HG02884 (cell line): ENCODE data around the gene FOXD2.
A peak's percentile ranks its signal among the peaks of the same experiment; 100 is the strongest.

Source experiments
- ATAC-seq: cut with Tn5 transposase; IDR thresholded peaks from one replicate; pipeline ENCODE4 v1.9.1; 2021; ENCODE audit warnings: mild to moderate bottlenecking, moderate library complexity; ENCODE audit not compliant: unreplicated experiment

Gene FOXD2

DNA sequence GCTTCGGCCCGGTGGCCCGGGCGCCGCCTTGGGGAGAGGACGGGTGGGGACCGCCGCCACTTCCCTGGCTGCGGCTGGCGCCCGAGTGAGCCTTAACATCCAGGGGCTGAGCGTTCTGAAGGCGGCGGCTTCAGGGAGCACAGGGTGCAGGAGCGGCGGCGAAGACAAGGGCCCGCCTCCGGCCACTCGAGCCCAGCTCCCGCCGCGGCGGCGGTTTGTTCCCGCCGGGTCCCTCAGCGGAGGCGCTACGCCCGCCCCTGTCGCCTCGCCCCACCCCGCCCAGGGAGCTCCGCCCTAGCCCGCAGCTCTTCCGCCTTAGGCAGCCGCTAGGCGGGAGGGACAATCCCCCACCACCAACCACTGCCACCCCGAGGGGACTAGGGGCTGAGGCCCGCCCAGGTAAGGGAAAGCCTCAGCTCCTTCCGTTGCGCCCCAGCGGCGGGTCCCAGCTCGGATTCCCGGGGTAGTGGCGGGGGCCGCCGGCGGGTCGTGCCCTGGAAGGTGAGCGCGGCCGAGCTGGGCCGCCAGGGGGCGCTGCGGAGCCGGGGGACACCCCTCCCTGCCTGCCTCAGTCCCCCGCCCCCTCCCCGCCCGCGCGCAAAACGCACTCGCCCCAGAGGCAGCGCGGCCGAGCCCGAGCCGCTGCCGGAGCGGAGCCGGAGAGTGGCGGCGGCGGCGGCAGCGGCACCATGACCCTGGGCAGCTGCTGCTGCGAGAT is at the start of gene FOXD2:
Gene FOXD2 (plus strand): TSS at position 598 of the 718 bp plus-strand sequence. CDS start 92 bp downstream, at position 690.
- ATAC-seq: peak; percentile 81

DNA sequence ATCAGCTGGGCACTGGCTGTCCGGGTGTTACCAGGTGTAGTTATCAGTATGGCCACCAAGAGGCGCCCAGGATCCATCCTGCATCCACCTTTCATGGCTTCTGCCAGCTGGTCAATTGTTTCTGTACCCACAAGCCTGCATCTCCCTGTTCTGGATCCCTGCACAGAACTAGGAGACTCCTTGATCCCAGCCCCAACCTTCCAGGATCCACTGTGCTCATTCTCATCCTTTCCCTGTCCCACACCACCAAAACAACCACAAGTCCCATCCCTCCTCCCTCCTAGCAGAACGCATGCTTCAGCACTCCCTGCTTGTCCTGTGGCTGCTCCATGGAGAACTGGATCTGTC is 49.0 kb upstream of the FOXD2 start:
- ATAC-seq: peak; percentile 80

DNA sequence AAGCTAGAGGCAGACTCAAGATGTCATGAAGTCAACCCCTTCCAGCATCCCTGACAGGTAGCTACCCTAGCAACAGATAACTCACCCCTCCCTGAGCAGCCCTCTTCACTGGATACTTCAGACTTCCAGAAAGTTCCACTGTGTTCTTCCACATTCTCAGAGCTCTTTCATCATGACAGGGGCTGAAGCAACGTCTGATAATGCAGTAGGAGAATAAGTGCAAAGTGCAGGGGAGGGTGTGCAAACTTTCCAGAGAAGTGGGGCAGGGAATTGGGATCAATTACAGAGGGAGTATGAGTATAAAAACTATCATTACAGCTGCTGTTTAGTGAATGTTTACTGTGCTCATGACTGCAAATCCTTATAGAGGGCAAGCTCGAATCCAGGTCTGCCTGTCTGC is 48.1 kb upstream of the FOXD2 start:
- ATAC-seq: no peak

DNA sequence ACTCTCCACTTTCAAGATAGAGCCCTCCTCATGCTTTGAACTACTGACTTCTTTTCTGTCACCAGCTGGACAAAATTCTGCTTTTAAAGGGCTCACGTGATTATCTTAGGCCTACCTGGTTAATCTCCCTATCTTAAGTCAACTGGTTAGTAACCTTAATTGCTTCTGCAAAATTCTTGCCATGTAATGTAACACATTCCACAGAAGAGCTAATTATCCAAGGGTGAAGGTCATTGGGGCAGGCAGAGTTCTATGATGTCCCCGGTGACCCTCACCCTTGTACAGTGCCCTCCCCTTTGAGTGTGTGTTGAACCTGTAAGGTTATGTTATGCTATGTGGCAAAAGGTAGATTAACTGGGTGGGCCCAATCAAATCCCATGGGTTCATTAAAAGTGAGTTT is 47.0 kb upstream of the FOXD2 start:
- ATAC-seq: no peak

DNA sequence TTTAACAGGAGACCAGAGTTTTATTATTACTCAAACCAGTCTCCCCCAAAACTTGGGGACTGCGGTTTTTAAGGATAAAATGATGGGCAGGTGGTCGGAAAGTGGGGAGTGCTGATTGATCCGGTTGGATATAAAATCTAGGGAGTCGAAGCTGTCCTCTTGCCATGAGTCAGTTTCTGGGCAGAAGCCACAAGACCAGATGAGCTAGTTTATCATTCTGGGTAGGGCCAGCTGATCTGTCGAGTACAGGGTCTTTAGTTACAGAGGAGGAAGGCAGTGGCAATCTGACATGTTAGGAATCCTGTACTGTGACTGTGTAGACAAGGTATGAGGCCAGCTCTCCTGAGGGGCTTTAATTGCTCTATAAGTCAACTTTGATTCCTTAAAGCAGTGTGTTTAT is 44.7 kb upstream of the FOXD2 start:
- no peak for ATAC-seq

DNA sequence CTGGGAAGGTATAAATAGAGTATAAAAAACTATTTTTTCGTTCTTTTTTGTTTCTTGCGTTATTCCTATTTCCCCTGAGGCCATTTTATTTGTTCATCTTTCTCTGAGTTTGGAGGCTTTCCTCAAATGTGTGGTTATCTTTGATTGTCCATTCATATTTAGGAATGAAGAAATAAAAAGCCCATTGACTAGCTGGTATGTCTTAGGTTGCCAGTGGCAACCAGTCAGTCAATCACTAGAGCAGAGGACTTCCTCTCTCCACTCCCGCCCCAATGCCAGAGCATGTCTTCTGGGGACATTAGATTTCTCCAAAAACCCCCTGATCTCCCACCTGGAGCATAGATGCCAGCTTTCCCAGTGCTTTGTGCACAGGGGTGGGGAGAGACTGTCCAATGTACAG is 42.4 kb upstream of the FOXD2 start:
- no peak for ATAC-seq

DNA sequence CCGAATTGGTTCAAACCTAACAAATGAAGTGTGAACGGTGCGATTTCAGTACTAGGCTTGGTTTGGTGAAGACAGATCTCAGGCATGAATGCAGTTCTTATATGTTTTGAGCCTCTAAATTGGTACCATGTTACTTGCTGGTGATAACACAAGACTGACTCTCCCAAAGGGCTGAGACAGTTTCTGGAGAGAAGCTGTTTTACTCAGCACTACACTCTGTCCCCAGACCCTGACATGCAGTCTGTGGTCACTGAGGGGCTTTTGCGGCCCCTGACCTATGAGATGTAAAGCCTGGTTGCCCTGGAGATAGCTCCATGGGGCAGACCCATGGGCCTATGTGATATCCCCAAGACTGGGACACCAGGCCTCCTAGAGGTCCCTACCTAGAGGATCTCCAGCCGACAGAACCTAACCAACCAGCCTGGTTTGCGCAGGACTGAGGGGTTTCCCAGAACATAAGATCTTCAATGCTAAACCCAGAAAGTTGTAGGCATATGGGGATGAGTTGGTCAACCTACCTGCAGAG is 41.1 kb upstream of the FOXD2 start:
- no peak for ATAC-seq

DNA sequence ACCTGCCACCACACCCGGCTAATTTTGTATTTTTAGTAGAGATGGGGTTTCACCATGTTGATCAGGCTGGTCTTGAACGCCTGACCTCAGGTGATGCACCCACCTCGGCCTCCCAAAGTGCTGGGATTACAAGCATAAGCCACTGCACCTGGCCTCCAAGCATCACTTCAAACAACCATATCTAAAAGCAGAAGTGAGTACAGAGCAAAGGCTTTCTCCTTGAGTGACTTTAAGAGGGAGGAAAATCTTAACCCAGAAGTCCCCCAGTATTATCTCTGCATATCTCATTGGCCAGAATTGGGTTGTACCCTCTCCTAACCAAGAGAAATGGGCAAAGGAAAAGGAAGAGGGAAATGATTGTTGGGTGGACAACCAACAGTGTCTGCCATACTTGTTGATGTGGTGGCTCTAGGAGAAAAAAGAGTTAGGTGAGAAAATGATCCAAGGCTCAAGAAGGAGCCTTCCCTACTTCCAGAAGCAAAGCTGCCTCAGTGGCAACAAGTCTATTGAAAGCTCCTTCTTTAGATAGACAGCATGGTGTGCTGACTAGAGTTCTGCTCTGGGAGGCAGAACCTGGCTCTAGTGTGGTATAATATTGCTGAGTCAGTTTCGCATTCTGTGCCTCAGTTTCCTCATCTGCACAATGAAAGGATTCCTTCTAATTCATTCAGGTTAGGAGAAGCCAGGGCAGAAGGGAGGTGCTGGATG is 38.6 kb upstream of the FOXD2 start:
- ATAC-seq: no peak

DNA sequence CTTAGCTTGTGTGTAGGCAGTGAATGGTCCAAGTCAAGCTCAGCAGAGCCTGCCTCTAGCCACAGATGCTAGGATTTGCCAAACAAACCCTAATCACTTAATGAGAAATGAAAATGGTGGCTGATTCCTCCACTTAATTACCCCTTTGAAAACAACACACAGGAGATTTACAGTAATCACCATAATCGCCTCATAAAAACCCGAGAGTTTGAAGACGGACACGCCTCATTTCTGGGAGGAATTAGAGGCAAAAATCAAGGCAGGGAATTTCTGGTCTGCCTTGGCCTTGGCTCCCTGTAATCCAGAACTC is 38.0 kb upstream of the FOXD2 start:
- ATAC-seq: no peak

DNA sequence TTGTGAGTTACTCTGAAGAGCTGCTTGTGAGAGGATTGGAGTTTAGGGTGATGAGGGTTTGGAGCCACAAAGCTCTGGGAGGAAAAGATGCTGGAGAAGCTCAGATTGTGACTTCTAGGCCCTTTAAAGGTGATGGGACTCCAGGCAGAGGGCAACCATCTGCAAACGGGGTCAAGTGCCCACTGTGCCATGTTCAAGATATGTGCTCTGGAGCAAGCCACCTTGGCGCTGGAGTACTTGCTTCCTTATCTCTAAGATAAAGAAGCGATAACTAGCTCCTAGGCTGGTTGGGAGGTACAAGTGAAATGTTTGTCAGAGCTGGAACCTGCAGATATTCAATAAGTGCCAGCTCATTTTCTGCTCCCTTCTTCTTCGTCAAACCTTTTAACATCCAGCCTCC is 36.1 kb upstream of the FOXD2 start:
- ATAC-seq: no peak

DNA sequence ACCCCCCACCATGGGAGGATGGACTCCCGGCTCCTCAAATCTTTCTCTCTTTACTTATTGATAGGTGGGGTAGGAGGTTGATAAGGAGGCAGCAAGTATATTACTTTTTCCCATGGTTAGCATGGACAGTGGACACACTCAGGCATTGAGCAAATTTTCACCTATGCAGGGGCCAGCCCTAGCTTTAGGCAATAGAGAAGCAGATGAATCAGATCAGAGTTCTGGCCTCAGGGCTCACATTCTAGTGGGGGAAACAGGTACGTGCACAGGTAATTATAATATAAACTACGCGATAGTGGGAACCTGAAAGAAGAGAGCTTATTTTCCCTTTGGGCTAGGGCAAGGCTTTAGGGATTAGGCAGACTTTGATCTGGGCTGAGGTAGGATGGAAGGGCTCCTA is 35.3 kb upstream of the FOXD2 start:
- ATAC-seq: no peak

DNA sequence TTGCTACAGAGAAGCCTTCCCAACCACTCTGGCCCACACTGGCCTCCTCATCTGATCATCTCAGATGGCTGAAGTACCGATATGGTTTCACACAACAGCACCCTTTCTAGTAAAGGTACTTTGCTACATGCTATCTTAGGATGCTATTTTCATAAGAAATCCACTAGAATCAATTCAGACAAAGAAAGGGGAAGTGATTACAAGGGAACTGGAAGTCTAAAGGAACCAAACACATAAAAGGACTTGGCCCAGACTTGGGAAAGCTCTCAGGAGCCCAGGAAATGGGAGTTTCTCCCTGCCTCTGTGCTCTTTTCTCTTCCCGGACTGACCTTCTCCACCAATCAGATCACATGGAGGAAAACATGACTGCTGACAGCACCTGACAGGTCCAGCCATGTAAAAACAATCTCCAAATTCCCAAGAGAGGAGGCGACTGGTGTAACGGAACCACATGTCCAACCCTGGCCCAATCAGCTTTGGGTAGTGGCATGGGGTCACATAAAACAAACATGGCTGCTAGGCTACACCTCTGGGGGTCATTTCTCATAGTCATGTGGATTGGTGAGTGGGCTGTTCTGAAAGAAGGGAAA is 34.4 kb upstream of the FOXD2 start:
- ATAC-seq: no peak

DNA sequence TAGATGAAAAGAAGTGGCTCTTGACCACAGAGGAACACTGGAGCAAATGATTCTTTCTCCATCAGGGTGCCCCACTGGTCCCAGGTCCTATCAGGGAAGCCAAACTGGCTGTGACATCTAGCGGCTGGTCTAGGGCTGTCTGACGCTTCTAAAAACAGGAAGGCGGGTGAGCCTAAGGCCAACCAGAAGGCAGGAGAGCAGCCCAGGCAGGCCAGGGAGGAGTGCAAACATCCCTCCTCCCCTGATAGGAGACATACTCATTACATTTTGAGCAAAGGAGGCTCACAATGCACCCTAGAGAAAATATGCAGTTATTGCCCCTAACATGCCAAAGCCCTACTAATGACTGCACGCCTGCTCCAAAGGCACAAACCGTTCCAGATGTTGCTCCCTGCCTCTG is 32.1 kb upstream of the FOXD2 start:
- ATAC-seq: no peak

DNA sequence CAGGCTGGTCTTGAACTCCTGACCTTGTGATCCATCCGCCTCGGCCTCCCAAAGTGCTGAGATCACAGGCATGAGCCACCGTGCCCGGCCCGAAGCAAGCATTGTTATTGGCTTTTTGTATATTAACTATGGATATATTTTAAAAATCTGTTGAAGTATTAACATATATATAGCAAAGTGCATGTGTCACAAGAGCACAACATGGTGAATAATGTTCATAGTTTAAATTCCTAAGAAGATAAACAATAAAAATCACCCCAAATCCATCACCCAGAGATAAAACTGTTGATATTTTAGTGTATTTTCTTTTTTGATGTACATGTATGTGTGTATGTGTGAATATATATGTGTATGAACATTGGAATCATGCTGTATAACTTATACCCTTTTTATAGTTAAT is 30.9 kb upstream of the FOXD2 start:
- no peak for ATAC-seq

DNA sequence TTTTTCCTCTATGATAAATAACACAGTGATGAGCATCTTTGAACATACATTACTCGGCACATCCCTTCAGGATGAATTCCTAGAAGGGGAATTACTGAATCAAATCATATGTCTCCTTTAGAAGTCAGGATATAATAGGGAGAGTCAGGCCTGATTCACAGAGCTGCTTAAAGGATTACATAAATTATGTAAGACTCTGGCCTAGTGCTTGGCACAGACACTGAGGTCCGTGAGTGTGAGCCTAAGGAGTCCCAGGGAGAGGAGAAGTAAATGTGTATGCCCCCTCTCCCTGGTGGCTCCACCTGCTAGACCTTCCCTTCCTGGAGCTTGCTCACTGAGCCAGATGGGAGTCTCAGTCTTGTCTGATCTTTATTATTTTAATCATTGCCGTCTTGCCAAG is 30.4 kb upstream of the FOXD2 start:
- no peak for ATAC-seq

DNA sequence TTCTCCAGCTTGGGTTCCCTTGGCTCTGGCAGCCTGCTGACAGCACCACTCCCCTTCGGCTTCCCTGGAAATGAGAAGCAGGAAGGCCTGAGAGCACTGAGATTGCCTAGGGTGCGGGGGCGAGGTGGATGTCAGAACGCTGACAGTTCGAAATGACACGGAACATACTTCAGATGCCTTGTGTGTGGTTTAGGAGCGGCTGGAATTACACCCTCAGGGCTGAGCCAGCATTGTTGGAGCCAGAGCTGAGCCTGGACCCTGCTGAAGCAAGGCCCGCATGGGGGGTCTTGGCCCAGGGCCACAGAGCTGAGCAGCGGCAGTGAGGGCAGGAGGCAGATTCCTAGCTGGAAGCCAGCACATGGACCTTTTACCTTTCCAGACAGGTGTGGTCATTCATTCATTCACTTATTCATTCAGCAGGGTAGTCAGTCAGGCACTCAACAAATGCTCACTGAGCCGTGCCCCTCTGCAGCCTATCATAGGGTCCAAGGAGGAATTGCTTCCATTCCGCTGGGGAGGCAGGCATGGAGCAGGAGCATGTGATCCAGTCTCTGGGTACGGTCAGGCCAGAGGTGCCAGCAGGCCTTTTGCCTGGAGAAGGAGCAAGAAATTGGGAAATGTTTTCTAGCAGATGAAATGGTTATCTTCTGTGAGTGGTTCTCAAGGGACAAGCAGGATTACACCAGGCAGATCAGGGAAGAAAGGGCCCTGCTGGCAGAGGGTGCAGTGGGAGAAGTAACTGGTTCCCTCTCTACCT is 28.4 kb upstream of the FOXD2 start:
- no peak for ATAC-seq

DNA sequence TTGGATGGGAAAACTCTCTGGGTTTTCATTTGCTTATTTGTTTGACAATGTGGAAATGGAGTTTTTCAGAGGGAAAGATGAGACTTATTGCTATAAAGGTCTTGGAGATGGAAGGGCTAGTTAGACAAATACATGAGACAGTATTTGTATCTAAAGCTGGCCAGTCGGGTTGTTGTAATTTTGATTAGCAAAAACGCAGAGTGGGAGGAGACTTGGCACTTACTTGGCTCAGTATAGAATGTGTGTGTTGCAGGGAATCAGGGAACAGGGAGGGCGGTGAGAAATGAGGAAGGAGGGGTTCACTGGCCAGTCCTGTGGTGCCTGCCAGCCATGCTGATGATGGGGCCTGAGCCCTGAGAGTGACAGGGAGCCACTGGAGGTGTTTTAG is 27.8 kb upstream of the FOXD2 start:
- ATAC-seq: no peak

DNA sequence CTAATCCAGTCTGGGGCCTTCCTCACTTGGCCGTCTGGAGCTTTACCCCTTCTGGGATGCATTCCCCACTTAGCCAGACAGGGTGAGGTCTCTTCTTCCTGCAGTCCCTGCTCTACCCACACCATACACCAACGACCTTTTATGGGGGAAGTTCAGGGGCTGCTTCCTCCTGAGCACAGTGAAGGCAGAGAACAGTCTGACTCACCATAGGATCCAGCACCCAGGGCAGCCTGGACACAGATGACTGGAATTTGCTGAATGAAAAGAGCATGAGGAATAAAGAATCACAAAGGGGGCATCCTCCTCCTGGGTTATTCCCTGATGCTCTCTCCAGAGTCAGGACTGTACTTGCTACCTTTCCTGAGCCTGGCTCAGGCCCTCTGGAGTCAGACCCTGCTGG is 26.4 kb upstream of the FOXD2 start:
- no peak for ATAC-seq

DNA sequence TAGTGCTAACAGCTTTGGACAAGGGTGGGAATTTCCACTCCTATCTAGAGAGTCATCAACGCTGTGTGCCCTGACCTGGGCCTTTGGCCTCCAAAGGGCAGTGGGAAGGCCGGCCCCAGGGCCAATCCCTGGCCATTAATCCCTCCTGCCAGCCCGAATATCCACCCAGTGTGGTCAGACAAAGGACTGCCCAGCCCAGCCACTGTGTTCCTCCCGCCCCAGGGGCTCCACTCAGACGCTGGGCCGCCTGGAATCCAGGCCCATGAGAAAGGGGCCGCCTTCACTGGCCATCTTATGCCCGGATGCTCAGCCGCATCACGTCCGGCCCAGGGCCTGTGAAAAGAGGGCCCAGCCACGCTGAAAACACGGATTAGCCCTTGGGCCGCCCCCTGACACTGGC is 25.4 kb upstream of the FOXD2 start:
- ATAC-seq: no peak

DNA sequence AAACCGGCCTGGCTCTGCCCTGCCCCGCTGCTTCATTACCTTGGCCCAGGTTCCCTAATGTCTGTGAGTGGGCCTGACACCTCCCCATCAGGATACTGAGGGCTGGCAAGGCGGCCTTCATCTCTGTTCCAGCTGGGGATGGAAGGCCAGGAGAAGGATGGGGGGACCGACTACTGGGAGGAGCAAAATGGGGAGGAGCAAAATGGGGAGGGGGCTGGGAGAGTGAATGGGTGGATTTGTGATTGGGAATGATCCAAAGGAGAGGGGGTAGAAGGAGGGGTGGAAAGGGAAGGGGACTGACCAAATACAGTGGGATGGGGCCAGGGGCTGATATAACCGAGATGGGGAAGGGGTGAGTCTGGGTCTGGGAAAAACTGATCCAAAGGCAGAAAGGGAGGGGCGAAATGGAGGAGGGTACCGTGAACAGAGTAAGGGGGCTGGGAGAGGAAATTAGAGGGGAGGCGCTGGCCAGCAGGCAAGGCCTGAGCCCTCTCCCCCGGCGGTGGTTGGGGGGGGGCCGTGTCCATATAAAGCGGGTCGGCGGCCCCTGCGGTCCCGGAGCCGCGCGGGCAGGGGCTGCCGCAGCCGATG is 22.0 kb upstream of the FOXD2 start, which contains the start of gene FOXE3:
Gene FOXE3 (plus strand): TSS at position 558 of the 591 bp plus-strand sequence. CDS start 31 bp downstream, at position 589.
- ATAC-seq: no peak
